HS-5 (cell line): ENCODE data around the gene PBX3.

Source experiments
- DNase-seq: peaks from one replicate; pipeline ENCODE4 v3.0.0-alpha.2; 2012; ENCODE audit warnings: low read depth

The PBX3 gene

DNA sequence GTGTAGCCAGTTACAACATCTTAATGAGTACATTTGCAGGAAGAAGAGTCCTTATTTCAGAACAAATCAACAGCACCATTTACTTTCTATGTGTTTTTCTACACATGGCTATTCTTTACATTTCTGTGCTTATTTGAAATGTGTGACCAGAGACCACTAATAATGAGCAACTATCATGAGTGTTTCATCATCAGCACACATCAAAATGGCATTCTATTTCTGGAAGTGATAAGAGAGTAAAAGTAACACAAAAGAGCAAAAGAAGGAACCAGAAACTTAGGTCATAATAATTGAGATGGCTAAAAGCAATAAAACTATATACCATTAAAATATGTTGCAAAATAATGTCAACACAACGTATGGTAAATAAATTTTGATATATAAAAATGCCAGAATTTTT is 159.7 kb downstream of the PBX3 start:
- no peak for DNase-seq

DNA sequence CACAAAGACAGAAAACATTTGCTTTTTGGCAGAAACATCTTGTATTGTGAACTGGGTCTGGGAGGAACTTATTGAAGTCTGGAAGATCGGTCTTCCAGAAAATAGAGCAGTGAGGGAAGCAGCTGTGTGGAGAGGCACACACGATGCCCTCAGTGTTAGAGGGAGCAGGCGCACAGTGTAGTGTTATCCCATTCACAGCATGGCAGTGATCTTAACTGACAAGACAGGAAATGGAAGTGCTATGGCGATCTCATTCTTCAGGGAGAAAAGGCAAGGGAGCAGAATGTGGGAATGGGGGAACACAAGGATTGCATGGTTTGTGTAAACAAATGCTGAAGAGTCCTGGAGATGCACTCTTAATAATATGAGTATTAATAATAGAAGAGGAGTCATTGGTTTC is 161.0 kb downstream of the PBX3 start:
- DNase-seq, result no peak

DNA sequence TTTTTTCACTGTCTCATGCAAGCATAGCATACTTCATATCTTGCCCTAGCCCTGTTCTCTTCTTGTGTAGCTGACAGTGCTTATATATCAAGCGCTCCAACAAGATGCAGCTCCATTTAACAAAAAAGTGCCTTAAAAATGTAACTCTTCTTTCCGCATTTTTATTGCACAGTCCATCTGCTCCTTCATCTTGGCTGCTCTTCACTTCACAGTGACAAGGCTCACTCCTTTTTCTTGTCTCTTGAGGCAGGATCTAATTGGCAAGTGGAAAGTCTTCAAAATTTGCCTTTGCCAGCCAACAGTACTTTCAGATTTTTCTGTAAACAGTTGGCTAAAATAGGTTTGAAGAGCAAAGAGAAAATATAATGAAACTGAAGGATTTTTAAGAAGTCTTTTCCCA is 161.8 kb downstream of the PBX3 start:
- no peak for DNase-seq

DNA sequence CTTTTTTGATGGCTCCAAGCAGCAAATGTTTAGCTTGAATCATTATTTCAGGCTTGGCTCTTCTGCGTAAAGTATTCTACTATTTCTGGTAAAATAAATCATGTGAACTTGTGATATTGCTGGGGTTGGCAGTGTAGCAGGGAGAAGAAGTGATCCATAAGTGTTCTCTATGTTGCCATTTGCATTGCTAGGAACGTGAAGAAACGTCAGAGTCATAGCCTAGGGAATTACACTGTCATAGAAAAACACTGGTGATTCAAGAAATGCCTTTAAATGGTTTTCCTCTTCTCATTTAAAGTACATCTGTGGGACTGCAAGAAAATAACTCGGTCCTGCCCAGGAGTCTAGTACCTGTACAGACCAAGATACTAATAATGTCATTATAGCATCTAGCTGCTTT is 162.3 kb downstream of the PBX3 start:
- no peak for DNase-seq

DNA sequence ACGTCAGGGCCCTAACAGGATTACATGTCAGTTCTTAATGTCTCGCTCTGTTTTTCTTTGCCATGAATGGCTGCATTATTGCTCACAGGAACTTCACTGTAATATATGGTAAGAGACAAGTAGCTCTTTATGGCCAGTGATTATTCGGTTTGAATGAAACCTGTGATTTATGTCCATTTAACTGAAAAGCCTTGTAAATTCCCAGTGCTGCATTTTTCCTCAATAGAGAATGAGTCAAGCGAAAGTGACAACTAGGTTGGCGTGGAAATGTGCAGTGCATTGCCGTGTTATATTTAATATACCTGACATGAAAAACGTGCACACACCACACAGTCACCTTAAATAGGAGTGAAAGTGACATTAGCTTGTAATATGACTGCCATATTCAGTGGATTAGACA is 163.1 kb downstream of the PBX3 start:
- no peak for DNase-seq

DNA sequence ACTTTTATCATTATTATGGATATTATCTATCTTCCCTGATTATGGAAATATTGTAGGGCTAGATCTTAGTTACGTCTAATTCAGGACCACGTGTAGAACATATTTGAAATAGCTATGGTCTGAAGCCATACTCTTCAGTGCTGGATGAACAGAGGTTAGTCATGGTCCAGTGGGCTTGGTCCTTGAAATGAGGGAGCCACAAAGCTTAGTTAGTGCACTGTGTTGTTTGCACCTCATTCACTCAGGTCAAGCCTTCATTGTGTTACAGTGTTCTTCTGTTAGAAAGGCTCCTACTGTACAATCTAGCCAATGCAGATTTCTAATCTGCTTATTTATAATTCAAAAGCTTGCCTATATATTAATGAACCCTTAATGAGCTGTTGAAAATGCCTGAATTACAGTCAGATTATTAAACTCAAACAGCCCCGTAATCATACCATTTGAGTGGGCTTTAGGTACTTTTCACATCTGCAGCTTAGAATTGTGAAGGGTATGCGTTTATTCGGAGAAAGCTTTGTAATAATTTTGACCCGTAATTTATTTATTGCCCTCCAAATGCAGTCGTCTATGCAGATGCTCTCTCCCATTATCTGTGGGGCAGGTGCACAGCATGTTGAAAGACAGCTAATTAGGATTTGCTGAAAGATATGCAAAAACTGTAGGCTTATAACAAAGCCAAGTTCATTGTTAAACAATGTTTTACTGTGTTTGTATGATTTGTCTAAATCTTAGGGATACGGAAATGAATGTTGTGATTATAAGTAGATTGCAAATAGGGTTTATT is 164.9 kb downstream of the PBX3 start:
- DNase-seq, result no peak

DNA sequence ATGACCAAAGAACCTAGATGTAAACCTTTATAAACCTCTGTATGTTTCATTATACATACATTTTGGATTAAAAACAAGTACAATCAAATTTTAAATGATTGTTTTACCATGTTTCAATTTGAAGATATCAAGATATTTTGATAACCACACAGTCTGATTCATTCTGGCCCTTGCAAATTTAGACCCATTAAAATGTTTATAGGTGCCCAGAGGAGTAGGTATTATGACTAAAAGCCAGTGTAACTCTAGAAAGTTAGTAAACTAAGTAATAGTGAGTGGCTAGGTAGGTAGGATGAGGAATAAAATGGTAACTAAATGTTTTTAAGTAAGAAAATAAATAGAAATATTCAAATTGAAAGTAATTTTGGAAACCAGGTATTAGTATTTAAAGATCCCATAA is 165.5 kb downstream of the PBX3 start:
- DNase-seq, result no peak

DNA sequence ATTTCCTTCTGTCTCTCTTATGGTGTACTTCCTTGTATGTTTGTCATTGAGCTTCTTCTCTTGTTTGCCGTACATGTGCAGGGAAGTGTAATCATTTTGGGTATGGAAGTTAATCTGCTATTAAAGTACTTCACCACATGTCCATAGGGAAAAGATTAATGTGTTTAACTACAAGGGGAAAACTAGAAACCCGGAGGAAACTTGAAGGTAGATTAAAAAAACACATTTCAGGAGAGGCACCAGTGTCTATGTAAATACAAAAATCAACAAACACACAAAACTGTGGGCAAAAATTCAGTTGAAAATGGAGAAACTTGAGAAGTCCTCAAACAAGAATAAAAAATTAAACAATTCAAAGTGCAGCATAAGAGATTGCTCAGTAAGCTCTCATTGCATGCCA is 166.4 kb downstream of the PBX3 start:
- DNase-seq, result no peak

DNA sequence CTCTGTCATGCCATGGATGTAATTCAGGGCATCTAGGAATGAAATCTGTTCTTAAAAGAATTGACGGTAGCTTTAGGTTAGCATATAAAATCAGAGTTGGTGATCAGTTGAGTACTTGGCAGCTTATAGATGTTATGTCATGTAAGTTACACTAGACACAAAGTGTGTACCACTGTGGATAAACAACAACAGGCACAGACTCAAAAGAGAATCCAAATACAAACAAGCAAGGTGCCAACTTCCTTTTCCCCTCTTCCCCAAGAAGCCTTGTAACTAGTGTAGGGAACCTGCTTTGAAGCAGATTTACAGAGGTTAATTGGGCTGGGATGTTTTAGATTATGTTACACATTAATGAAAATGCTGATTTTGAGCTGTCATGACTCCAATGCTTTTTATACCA is 167.2 kb downstream of the PBX3 start:
- DNase-seq, result no peak

DNA sequence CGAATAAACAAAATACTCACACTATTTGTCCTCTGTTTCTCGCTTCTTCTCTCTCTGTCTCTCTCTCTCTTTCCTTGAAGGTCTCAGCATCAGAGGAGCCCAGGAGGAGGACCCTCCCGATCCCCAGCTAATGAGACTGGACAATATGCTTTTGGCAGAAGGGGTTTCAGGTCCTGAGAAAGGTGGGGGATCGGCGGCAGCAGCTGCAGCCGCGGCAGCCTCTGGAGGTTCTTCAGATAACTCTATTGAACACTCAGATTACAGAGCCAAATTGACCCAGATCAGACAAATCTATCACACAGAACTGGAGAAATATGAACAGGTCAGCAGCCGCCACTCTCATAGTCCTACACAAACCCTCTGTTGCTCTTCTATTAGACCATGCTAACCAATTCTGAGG is 168.4 kb downstream of the PBX3 start:
- no peak for DNase-seq

DNA sequence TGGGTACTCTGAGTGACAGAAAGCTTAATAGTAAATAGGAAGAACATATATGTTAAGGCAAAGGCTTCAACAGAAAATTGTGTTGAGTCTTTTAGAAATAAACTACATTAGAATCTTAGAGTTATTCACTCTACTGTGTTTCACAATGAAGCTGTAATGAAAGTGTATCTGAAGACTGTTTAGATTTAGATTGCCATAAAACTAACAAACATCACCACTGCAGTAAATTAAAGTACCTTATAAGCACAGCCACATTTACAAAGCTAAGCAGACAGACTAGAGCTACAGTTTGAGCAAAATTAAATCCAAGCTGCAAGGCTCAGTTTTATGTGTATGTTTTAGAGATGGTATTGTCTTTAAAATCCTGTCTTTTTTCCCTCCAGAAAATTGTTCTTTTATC is 172.4 kb downstream of the PBX3 start:
- no peak for DNase-seq

DNA sequence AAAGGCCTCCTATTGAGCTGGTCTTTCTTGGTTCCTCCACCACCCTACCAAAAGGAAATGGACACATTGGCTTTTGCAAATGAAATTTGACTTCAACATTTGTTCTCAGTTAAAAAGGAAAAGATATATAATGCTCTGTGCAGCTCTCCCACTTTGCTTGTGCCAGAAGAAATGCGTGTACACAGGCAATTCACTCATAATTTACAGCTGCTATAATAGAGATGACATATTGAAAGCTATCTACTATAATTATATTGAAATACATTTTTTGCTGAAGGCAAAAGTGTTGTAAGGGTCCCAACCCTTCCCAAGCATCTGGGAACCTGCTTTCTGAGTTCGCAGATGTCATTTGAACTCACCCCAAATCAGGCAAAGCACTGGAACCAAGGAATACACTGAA is 173.2 kb downstream of the PBX3 start:
- DNase-seq, result no peak

DNA sequence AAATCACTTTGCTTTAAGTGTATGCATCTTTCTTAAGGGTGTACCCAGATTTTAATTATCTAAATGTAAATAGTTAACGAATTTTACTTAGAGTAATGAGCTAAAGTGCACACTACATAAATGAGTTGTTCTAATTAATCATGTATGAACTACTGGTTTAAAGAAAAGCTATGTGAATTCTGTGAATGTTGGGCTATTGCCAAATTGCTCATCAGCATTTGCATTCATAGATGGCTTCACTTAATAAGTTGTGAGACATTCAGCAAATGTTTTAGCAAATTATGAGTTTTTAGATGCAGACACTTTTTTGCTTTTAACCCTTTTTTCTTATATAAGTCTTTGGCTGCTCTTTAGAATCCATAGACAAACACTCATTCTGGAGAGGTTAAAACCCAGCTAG is 175.7 kb downstream of the PBX3 start:
- no peak for DNase-seq

DNA sequence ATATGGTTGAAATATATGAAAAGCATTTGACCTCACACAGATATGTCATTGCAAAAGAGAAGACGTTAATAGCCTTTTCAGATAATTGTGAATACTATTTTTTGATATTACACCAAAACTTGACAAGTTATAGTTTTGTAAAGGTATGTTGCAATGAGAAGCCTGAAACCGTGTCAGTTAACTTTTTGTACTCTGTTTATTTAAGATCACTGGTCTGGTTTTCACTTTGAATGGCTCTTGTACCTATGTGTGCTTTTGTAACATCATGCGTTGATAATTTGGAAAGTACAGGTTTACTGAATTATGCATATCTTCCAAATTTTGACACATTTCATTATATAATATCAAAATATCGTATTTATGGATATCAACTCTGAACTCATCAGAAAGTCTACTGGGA is 177.2 kb downstream of the PBX3 start:
- no peak for DNase-seq

DNA sequence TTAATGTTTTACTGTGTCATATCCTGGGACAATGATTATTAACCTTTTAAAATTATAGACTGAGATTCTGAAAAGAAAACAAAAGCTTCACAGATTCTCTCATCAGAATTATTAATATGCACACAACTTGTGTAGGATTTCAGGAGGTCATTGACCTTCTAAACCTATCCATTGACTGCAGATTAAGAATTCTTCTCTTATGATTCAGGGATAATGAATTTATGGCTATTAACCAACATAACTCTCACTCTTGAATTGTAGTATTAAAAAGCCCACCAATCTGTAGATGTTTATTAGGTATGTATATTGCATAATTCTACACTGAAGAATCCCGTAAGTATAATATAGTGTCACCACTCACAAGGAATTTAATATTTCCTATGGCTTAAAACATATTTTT is 179.8 kb downstream of the PBX3 start:
- DNase-seq, result no peak

DNA sequence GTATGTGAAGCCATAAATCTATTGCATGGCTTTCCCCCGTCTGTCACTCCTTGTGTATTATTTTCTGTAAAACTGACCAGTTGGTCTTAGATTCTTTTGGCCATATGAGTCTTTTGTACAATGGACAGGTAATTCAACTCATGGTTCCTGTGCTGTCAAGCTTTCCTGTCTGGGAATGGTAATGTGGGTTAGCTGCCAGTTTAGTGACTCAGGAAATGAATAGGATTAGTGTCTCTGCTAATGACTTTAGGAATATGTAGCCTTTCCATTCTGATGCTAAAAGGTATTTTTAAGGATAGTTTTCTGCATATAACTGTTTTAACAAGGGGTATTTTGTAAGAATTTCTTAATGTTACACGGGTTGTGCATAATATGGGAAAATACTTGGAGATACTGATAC is 182.7 kb downstream of the PBX3 start:
- DNase-seq, result no peak

DNA sequence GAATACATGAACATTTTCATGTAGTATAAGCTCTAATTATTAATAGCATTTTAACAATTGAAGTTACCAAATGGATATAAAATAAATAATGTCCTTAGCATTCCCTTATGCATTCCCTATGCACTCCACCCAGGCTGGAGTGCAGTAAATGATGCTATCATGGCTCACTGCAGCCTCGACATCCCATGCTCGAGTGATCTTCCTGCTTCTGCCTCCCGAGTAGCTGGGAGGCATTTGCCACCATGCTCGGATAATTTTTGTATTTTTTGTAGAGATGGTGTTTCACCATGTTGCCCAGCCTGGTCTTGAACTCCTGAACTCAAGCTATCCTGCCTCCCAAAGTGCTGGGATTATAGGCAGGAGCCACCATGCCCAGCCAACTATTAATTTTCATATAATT is 184.0 kb downstream of the PBX3 start:
- DNase-seq, result no peak

DNA sequence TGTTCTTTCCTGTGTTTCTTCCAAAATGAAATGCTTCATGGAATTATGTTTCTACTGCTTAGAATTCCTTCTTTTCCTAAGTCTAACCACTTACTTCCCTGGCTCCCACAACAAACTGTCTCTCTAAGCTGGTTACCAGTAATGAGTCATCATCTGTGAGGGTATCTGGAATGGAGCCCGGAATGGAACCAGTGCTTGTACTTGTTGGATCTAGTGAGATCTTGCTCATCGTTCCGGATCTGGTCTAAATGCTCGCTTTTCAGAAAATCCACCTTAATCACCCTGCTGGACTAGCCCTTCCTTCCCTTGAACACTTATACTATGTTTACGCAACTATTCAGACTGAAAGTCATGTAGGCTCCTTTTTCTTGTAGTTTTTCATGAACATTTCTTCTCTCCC is 184.8 kb downstream of the PBX3 start:
- peak; percentile 99 for DNase-seq

DNA sequence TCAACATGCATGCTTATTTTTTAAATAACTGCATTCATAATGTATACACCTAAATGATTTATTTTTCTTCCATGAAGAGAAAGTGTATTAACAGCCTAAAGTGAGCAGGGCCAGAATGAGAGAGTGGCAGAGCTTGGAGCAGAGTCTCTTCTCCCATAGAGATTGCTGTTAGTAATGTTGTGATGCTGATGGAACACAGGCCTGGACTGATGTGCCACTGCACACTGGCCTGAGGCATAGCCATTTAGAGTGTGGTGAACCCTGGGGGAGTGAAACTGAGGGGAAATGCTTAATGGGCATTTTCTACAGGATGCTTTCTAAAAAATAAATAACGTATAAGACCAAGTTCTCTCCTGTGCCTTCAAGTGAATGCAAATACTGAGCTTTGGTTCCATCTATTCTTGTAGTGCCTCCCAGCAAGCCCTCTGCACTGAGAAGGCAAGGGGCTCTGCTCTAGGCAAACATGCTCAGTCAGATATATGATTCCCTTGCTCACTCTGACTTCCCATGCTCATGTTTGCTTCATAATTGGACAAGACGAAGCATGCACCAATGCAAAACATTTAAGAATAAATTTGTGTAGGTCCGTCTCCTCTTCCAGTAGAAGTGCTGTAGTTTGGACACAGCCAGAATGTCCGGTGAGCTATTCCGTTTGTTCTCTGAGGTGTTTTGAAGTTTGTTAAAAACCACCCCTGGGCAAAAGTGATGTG is 185.7 kb downstream of the PBX3 start:
- no peak for DNase-seq

DNA sequence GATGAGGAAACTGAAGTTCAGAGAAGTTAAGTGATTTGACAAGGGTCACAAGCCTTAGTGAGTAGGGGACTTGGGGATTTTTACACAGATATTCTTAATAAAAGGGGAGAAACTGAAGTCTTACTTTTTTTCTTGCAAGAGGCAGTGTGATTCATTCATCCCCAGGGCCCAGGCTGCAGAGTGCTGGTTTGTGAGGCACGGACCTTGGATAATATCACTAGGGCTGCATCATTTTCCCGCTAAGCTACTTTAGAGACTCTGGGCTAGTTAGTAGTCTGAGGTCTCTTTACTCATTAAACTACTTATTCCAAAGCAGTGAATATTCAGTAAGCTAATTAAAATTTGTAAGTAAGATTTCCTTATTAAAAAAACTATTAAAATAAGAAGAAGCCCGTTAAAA is 195.0 kb downstream of the PBX3 start:
- no peak for DNase-seq

DNA sequence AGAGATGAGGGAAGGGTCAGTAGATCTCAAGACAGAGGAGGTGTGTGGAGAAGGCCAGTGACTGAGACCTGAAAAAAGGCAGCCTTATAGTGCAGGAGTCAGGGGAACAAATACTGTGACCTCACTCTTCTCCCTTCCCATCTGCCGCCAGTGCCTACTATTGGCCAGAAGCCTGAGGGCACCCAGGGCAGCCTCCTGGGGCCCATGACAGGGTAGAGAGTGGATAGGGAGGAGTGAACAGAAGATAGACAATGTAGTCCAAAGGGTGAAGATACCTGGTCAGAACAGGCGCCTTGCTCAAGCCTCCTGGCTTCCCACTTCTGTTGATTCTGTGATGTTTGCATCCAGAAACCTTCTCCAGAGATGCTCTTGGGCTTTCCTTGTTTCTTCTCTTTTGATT is 196.7 kb downstream of the PBX3 start:
- DNase-seq, result no peak

DNA sequence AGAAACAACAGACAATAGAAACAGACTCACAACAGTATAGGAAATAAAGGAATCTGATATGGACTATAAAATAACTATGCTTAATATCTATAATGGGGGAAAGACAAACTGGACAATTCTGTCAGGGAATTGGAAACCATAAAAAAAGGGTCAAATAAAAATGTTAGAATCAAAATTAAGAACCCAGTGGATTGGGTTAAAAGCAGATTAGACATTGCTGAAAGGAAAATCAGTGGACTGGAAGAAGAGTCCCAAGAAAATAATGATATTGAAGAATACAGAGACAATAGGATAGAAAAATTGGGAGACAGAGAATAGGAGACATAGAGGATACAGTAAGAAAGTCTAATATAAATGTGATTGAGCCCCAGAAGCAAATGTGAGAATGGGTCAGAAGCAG is 199.2 kb downstream of the PBX3 start:
- DNase-seq, result no peak

DNA sequence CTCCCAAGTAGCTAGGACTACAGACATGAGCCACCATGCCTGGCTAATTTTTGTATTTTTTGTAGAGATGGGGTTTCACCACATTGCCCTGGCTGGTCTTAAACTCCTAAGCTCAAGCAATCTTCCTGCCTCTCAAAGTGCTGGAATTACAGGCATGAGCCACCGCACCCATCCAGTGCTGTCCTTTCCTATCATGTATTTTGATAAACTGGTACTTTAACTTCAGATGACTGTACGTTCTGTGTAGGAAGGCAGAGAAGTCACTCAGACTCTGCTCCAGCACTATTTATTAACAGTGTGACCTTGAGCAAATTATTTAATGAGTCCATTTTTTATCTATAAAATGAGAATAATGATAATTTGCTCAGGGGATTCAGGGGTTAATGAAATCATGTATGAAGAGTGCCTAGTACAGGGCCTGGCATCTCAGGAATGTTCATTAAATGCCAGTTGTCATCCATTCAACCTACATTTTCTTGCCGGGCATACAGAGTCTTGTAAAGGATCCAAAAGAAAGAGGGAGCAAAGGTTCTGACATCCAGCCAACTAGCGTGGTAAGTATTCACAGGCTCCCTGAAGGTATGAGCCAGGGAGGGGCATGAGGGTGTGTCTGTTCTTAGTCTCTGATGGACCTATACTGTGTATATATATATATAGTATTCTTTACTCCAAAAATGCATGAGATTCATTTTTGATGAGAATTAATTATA is 201.9 kb downstream of the PBX3 start:
- DNase-seq, result no peak
